Keratinocyte (primary cell): ENCODE results near the gene CALCB.

Source experiments
- EZH2 ChIP-seq: IDR thresholded peaks from one replicate; pipeline ENCODE4 v1.6.1; 2012; ENCODE audit warnings: inconsistent platforms, mild to moderate bottlenecking, low read length, moderate library complexity
- TF ChIP-seq, protein P1 (sequence below), 3 experiments: IDR thresholded peaks in 1 of 3; conservative IDR thresholded peaks in 1 of 3; optimal IDR thresholded peaks in 1 of 3; 2 replicates in 2 of 3; 3 replicates in 1 of 3; pipeline versions ENCODE3 to v1.5.1; 2011; ENCODE audit warnings: low read length in 3 of 3, mild to moderate bottlenecking in 3 of 3, moderate library complexity in 2 of 3, control low read depth in 1 of 3, inconsistent platforms in 1 of 3; ENCODE audit not compliant: insufficient read depth in 2 of 3; ENCODE audit errors: extremely low read depth in 1 of 3

DNA sequence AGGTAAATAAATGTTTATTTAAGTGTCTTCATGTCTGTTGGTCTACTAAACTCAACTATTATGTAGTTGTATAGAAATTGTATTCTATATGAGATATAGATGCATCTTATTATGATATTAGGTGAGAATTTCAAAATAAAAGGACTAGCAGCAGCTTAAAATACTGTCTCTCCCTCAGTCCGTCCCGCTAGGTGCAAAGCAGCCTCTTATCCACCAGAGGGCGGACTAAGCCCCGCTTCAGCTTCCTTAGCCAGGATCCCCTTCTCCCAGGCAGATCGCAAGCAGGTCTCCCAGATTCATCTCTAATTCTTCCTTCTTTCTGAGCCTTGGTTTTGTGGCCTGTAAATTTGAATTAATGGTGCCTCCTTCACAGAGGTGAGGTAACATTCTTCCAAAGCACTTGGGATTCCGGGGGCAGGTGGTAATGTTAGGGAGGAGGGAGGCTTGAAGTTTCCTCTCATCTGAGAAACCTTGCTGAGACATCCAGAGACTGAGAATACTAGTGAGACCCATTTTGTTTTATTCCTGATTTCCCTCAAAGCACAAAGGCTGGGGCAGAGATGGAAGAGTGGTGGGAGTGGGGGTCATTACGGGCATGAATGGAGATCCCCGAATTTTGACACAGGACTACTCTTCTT is 27.8 kb downstream of the CALCB start:
- no peak for TF ChIP-seq EZH2
- TF ChIP-seq, protein P1, sequence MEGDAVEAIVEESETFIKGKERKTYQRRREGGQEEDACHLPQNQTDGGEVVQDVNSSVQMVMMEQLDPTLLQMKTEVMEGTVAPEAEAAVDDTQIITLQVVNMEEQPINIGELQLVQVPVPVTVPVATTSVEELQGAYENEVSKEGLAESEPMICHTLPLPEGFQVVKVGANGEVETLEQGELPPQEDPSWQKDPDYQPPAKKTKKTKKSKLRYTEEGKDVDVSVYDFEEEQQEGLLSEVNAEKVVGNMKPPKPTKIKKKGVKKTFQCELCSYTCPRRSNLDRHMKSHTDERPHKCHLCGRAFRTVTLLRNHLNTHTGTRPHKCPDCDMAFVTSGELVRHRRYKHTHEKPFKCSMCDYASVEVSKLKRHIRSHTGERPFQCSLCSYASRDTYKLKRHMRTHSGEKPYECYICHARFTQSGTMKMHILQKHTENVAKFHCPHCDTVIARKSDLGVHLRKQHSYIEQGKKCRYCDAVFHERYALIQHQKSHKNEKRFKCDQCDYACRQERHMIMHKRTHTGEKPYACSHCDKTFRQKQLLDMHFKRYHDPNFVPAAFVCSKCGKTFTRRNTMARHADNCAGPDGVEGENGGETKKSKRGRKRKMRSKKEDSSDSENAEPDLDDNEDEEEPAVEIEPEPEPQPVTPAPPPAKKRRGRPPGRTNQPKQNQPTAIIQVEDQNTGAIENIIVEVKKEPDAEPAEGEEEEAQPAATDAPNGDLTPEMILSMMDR (optimal IDR thresholded peaks at IDR 0.05 in 1 of 3, IDR thresholded peaks at IDR 0.05 in 1 of 3, conservative IDR thresholded peaks at IDR 0.05 in 1 of 3; ENCODE audit: extremely low read depth in 1 of 3, insufficient read depth in 2 of 3, low read length in 3 of 3) = peak; percentile 93 to 94 (median 94)
